SH-SY5Y (cell line): ENCODE data around the gene GALNT5.

Experiments used
- GATA2 ChIP-seq: IDR thresholded peaks from 2 replicates; pipeline ENCODE4 v1.6.1; 2011; ENCODE audit warnings: mild to moderate bottlenecking, low read depth, low read length
- GATA3 ChIP-seq: IDR thresholded peaks from 2 replicates; pipeline ENCODE4 v1.6.1; 2011; ENCODE audit warnings: low read depth, mild to moderate bottlenecking, low read length, moderate library complexity

DNA sequence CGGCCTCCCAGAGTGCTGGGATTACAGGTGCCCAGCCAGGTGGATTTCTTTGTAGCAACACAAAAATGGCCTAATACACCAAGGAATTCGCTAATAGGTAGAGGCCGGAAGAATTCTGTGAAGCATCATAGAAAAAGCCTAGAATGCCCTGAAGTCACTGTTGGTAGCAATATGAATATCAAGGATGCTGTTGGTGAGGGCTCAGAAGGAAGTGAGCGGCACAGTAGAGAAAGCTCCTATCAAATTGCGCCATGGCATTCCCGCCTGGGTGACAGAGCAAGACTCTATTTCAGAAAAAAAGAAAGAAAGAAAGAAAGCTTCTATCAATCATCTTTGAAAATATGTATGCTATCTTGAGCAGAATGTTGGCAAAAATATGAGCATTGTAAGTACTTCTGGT is 23.8 kb downstream of the GALNT5 start:
- TF ChIP-seq GATA3 (no peak), GATA2 (no peak)
